ENCODE measurements around the gene SRMS. TPM values are rescaled to one million over a fixed set of nuclear protein-coding genes. Genes with fewer than 3 reads are reported as not detected.

The SRMS gene
- total RNA-seq, 2 experiments from 2014 or later, result not detected

- Mint-ChIP-seq H3K27ac (no peak overlapping the region), H3K9me3 (no peaks in the 10 kb centered on the region), H3K27me3 (no peaks in the 10 kb centered on the region), H3K4me3 (no peak overlapping the region), H3K4me1 (no peaks in the 10 kb centered on the region), H3K36me3 (peaks cover 8% of the 10 kb centered on the region)
- ATAC-seq (ENCODE audit: low read depth) (no peak), DNase-seq (no peak)
- POLR2A ChIA-PET, result no interaction called here
Observed at GRCh38 chr20:63558804-63559484, 11.4 kb upstream of the SRMS start.

- POLR2A ChIA-PET, result interaction anchor here (4.3 kb wide), 1 partner anchor 9 kb away, joined by 31 read pairs; no protein-coding TSS in a partner anchor
- Mint-ChIP-seq H3K27ac (no peak overlapping the region), H3K27me3 (no peaks in the 10 kb centered on the region), H3K4me1 (peaks cover 6% of the 10 kb centered on the region), H3K9me3 (no peaks in the 10 kb centered on the region), H3K36me3 (peaks cover 8% of the 10 kb centered on the region), H3K4me3 (no peak overlapping the region)
- DNase-seq (no peak), ATAC-seq (ENCODE audit: low read depth) (no peak)
Observed at GRCh38 chr20:63557481-63557891, 9.9 kb upstream of the SRMS start.

- H3K4me1 Mint-ChIP-seq, result peaks cover 7% of the 10 kb centered on the region
Observed at GRCh38 chr20:63556873-63557478, 9.4 kb upstream of the SRMS start.

GRCh38 chr20:63555661-63556381 is 8.3 kb upstream of the SRMS start:
- no peak for DNase-seq
- POLR2A ChIA-PET, result interaction anchor here (1.2 to 4.3 kb wide), 2 partner anchors 11 to 35 kb away, joined by 5 to 31 read pairs; no protein-coding TSS in a partner anchor
- Mint-ChIP-seq H3K4me1 (peaks cover 7% of the 10 kb centered on the region), H3K36me3 (peaks cover 6% of the 10 kb centered on the region), H3K27ac (no peak overlapping the region), H3K9me3 (no peaks in the 10 kb centered on the region), H3K4me3 (no peak overlapping the region), H3K27me3 (peaks cover 6% of the 10 kb centered on the region)
- ATAC-seq (ENCODE audit: low read depth), result no peak

More at GRCh38 chr20:63556873-63557478, 9.4 kb upstream of the SRMS start:
- ATAC-seq (ENCODE audit: low read depth) (no peak), DNase-seq (no peak)
- Mint-ChIP-seq H3K9me3 (no peaks in the 10 kb centered on the region), H3K36me3 (peaks cover 8% of the 10 kb centered on the region), H3K27me3 (no peaks in the 10 kb centered on the region), H3K4me3 (no peak overlapping the region), H3K27ac (no peak overlapping the region)
- POLR2A ChIA-PET, result interaction anchor here (4.3 kb wide), 1 partner anchor 10 kb away, joined by 31 read pairs; no protein-coding TSS in a partner anchor

- DNase-seq, result no peak
- ATAC-seq (ENCODE audit: low read depth), result no peak
- Mint-ChIP-seq H3K4me1 (peaks cover 7% of the 10 kb centered on the region), H3K27me3 (peaks cover 15% of the 10 kb centered on the region), H3K27ac (no peak overlapping the region), H3K9me3 (no peaks in the 10 kb centered on the region), H3K4me3 (peak overlapping the region; percentile 52), H3K36me3 (peaks cover 3% of the 10 kb centered on the region)
- POLR2A ChIA-PET, result interaction anchor here (1.0 to 4.3 kb wide), 4 partner anchors 12 to 87 kb away, joined by 3 to 31 read pairs (median 4); no protein-coding TSS in a partner anchor
Observed at GRCh38 chr20:63554361-63555278, 7.1 kb upstream of the SRMS start.

- Mint-ChIP-seq H3K9me3 (no peaks in the 10 kb centered on the region), H3K36me3 (peaks cover 1% of the 10 kb centered on the region), H3K27ac (peak within 1 kb of the TSS; percentile 91), H3K27me3 (peaks cover 21% of the 10 kb centered on the region), H3K4me3 (peak within 1 kb of the TSS; percentile 78), H3K4me1 (peaks cover 7% of the 10 kb centered on the region)
- DNase-seq (no peak), ATAC-seq (ENCODE audit: low read depth) (peak; percentile 9)
- POLR2A ChIA-PET, result interaction anchor here (4.3 kb wide), 1 partner anchor 13 kb away, joined by 31 read pairs; no protein-coding TSS in a partner anchor
Observed at GRCh38 chr20:63553933-63554290, 6.4 kb upstream of the SRMS start, which contains the start of gene FNDC11. Gene FNDC11 (plus strand): TSS chr20:63554159. CDS start chr20:63555664, 1,505 bp downstream.

GRCh38 chr20:63553251-63553932 is 5.8 kb upstream of the SRMS start:
- Mint-ChIP-seq H3K27me3 (peaks cover 21% of the 10 kb centered on the region), H3K27ac (peak overlapping the region; percentile 91), H3K4me1 (peaks cover 7% of the 10 kb centered on the region), H3K4me3 (peak overlapping the region; percentile 78), H3K36me3 (peaks cover 1% of the 10 kb centered on the region), H3K9me3 (no peaks in the 10 kb centered on the region)
- ATAC-seq (ENCODE audit: low read depth) (peak; percentile 69), DNase-seq (peak; percentile 92)
- POLR2A ChIA-PET, result interaction anchor here (0.7 to 2.0 kb wide), 11 partner anchors 10 to 154 kb away, joined by 3 to 18 read pairs (median 6); partner anchors contain the start of genes ARFRP1, GMEB2, HELZ2 and PPDPF

GRCh38 chr20:63552481-63553249 is 5.1 kb upstream of the SRMS start:
- peak overlapping the region; percentile 91 for H3K27ac Mint-ChIP-seq
- peak; percentile 73 for ATAC-seq (ENCODE audit: low read depth)
- no peaks in the 10 kb centered on the region for H3K9me3 Mint-ChIP-seq
- H3K4me3 Mint-ChIP-seq, result peak overlapping the region; percentile 78
- DNase-seq, result no peak
- H3K27me3 Mint-ChIP-seq, result peaks cover 21% of the 10 kb centered on the region
- POLR2A ChIA-PET, result interaction anchor here (0.7 to 2.0 kb wide), 12 partner anchors 9 to 312 kb away, joined by 3 to 18 read pairs (median 6); partner anchors contain the start of genes ARFRP1, GMEB2, HELZ2 and PPDPF
- H3K36me3 Mint-ChIP-seq, result no peaks in the 10 kb centered on the region
- H3K4me1 Mint-ChIP-seq, result peaks cover 7% of the 10 kb centered on the region

GRCh38 chr20:63551068-63551467 is 3.5 kb upstream of the SRMS start:
- DNase-seq (no peak), ATAC-seq (ENCODE audit: low read depth) (no peak)
- no peak overlapping the region for H3K27ac Mint-ChIP-seq
- H3K4me3 Mint-ChIP-seq, result no peak overlapping the region
- peaks cover 21% of the 10 kb centered on the region for H3K27me3 Mint-ChIP-seq
- POLR2A ChIA-PET, result no interaction called here
- no peaks in the 10 kb centered on the region for H3K36me3 Mint-ChIP-seq
- H3K9me3 Mint-ChIP-seq, result no peaks in the 10 kb centered on the region
- H3K4me1 Mint-ChIP-seq, result peaks cover 7% of the 10 kb centered on the region

- H3K27ac Mint-ChIP-seq, result no peak overlapping the region
- H3K9me3 Mint-ChIP-seq, result no peaks in the 10 kb centered on the region
- H3K4me1 Mint-ChIP-seq, result peaks cover 7% of the 10 kb centered on the region
- POLR2A ChIA-PET, result no interaction called here
- peaks cover 21% of the 10 kb centered on the region for H3K27me3 Mint-ChIP-seq
- DNase-seq (no peak), ATAC-seq (ENCODE audit: low read depth) (no peak)
- H3K36me3 Mint-ChIP-seq, result no peaks in the 10 kb centered on the region
- no peak overlapping the region for H3K4me3 Mint-ChIP-seq
Observed at GRCh38 chr20:63549679-63550282, 2.2 kb upstream of the SRMS start.

- no peak overlapping the region for H3K27ac Mint-ChIP-seq
- DNase-seq, result no peak
Observed at GRCh38 chr20:63549019-63549418, 1.5 kb upstream of the SRMS start.

More at GRCh38 chr20:63549019-63549418, 1.5 kb upstream of the SRMS start:
- Mint-ChIP-seq H3K9me3 (no peaks in the 10 kb centered on the region), H3K36me3 (no peaks in the 10 kb centered on the region), H3K27me3 (peaks cover 21% of the 10 kb centered on the region), H3K4me1 (peaks cover 7% of the 10 kb centered on the region), H3K4me3 (no peak overlapping the region)
- ATAC-seq (ENCODE audit: low read depth), result no peak
- POLR2A ChIA-PET, result no interaction called here

All from activated naive CD8-positive, alpha-beta T cell treated with anti-CD3 and anti-CD28 coated beads, Interleukin-2, amount 10 ng/mL, durations not matched to agents 7 days and 5 days (primary cell).